Measurements from ENCODE around the gene ARRB1.
"Not testable (repeated sequence)": the region's sequence is repeated elsewhere in the genome, so short reads cannot be mapped to it uniquely, and the experiment has no call there.

Gene ARRB1

GRCh38 chr11:75341612-75342011, 9.8 kb downstream of the ARRB1 start:
- Histone ChIP-seq H3K27ac (ENCODE audit: low read depth, low read length) (no peak overlapping the region), H3K4me1 (ENCODE audit: control insufficient read depth, insufficient read depth, low read length) (peaks cover 38% of the 10 kb centered on the region), H3K9me3 (ENCODE audit: control insufficient read depth, insufficient read depth, low read length) (no peaks in the 10 kb centered on the region), H3K9ac (ENCODE audit: low read depth, low read length) (no peak overlapping the region), H3K36me3 (ENCODE audit: control insufficient read depth, insufficient read depth, low read length) (no peaks in the 10 kb centered on the region), H3K4me3 (ENCODE audit: low read depth, low read length) (no peak overlapping the region), H3K27me3 (ENCODE audit: control insufficient read depth, insufficient read depth, low read length) (no peaks in the 10 kb centered on the region)

GRCh38 chr11:75339685-75340409, 11.6 kb downstream of the ARRB1 start:
- Histone ChIP-seq H3K4me3 (ENCODE audit: low read depth, low read length) (no peak overlapping the region), H3K9ac (ENCODE audit: low read depth, low read length) (no peak overlapping the region), H3K27me3 (ENCODE audit: control insufficient read depth, insufficient read depth, low read length) (no peaks in the 10 kb centered on the region), H3K27ac (ENCODE audit: low read depth, low read length) (peak overlapping the region; percentile 48), H3K4me1 (ENCODE audit: control insufficient read depth, insufficient read depth, low read length) (peaks cover 34% of the 10 kb centered on the region), H3K9me3 (ENCODE audit: control insufficient read depth, insufficient read depth, low read length) (no peaks in the 10 kb centered on the region), H3K36me3 (ENCODE audit: control insufficient read depth, insufficient read depth, low read length) (no peaks in the 10 kb centered on the region)

GRCh38 chr11:75338516-75339208, 12.8 kb downstream of the ARRB1 start:
- no peaks in the 10 kb centered on the region for H3K36me3 ChIP-seq (ENCODE audit: control insufficient read depth, insufficient read depth, low read length)
- peaks cover 33% of the 10 kb centered on the region for H3K4me1 ChIP-seq (ENCODE audit: control insufficient read depth, insufficient read depth, low read length)
- H3K27ac ChIP-seq (ENCODE audit: low read depth, low read length) = no peak overlapping the region
- H3K9ac ChIP-seq (ENCODE audit: low read depth, low read length) = no peak overlapping the region
- no peaks in the 10 kb centered on the region for H3K27me3 ChIP-seq (ENCODE audit: control insufficient read depth, insufficient read depth, low read length)
- H3K9me3 ChIP-seq (ENCODE audit: control insufficient read depth, insufficient read depth, low read length) = no peaks in the 10 kb centered on the region
- no peak overlapping the region for H3K4me3 ChIP-seq (ENCODE audit: low read depth, low read length)

GRCh38 chr11:75337195-75337654, 14.2 kb downstream of the ARRB1 start:
- H3K4me1 ChIP-seq (ENCODE audit: control insufficient read depth, insufficient read depth, low read length) = peaks cover 20% of the 10 kb centered on the region
- no peak overlapping the region for H3K27ac ChIP-seq (ENCODE audit: low read depth, low read length)
- no peaks in the 10 kb centered on the region for H3K9me3 ChIP-seq (ENCODE audit: control insufficient read depth, insufficient read depth, low read length)
- no peaks in the 10 kb centered on the region for H3K36me3 ChIP-seq (ENCODE audit: control insufficient read depth, insufficient read depth, low read length)
- H3K9ac ChIP-seq (ENCODE audit: low read depth, low read length) = no peak overlapping the region
- no peak overlapping the region for H3K4me3 ChIP-seq (ENCODE audit: low read depth, low read length)
- H3K27me3 ChIP-seq (ENCODE audit: control insufficient read depth, insufficient read depth, low read length) = no peaks in the 10 kb centered on the region

GRCh38 chr11:75334976-75335375, 16.5 kb downstream of the ARRB1 start:
- Histone ChIP-seq H3K27ac (ENCODE audit: low read depth, low read length) (peak overlapping the region; percentile 57), H3K9ac (ENCODE audit: low read depth, low read length) (no peak overlapping the region), H3K27me3 (ENCODE audit: control insufficient read depth, insufficient read depth, low read length) (no peaks in the 10 kb centered on the region), H3K4me3 (ENCODE audit: low read depth, low read length) (no peak overlapping the region), H3K36me3 (ENCODE audit: control insufficient read depth, insufficient read depth, low read length) (no peaks in the 10 kb centered on the region), H3K4me1 (ENCODE audit: control insufficient read depth, insufficient read depth, low read length) (peaks cover 12% of the 10 kb centered on the region), H3K9me3 (ENCODE audit: control insufficient read depth, insufficient read depth, low read length) (no peaks in the 10 kb centered on the region)

GRCh38 chr11:75334402-75334891, 17.0 kb downstream of the ARRB1 start:
- H3K36me3 ChIP-seq (ENCODE audit: control insufficient read depth, insufficient read depth, low read length) = no peaks in the 10 kb centered on the region
- H3K4me1 ChIP-seq (ENCODE audit: control insufficient read depth, insufficient read depth, low read length) = peaks cover 11% of the 10 kb centered on the region; the same call in 1 of the 2 replicates
- peak overlapping the region; percentile 57 for H3K27ac ChIP-seq (ENCODE audit: low read depth, low read length)
- H3K9ac ChIP-seq (ENCODE audit: low read depth, low read length) = no peak overlapping the region
- H3K9me3 ChIP-seq (ENCODE audit: control insufficient read depth, insufficient read depth, low read length) = no peaks in the 10 kb centered on the region
- H3K27me3 ChIP-seq (ENCODE audit: control insufficient read depth, insufficient read depth, low read length) = no peaks in the 10 kb centered on the region
- H3K4me3 ChIP-seq (ENCODE audit: low read depth, low read length) = no peak overlapping the region

GRCh38 chr11:75333807-75334140, 17.7 kb downstream of the ARRB1 start:
- peaks cover 16% of the 10 kb centered on the region for H3K4me1 ChIP-seq (ENCODE audit: control insufficient read depth, insufficient read depth, low read length)
- no peaks in the 10 kb centered on the region for H3K27me3 ChIP-seq (ENCODE audit: control insufficient read depth, insufficient read depth, low read length)
- H3K27ac ChIP-seq (ENCODE audit: low read depth, low read length) = no peak overlapping the region
- H3K36me3 ChIP-seq (ENCODE audit: control insufficient read depth, insufficient read depth, low read length) = no peaks in the 10 kb centered on the region
- H3K4me3 ChIP-seq (ENCODE audit: low read depth, low read length) = no peak overlapping the region
- H3K9ac ChIP-seq (ENCODE audit: low read depth, low read length) = no peak overlapping the region
- no peaks in the 10 kb centered on the region for H3K9me3 ChIP-seq (ENCODE audit: control insufficient read depth, insufficient read depth, low read length)

GRCh38 chr11:75333022-75333806, 18.2 kb downstream of the ARRB1 start:
- Histone ChIP-seq H3K4me3 (ENCODE audit: low read depth, low read length) (no peak overlapping the region), H3K27ac (ENCODE audit: low read depth, low read length) (no peak overlapping the region), H3K9me3 (ENCODE audit: control insufficient read depth, insufficient read depth, low read length) (no peaks in the 10 kb centered on the region), H3K9ac (ENCODE audit: low read depth, low read length) (no peak overlapping the region), H3K4me1 (ENCODE audit: control insufficient read depth, insufficient read depth, low read length) (peaks cover 20% of the 10 kb centered on the region), H3K27me3 (ENCODE audit: control insufficient read depth, insufficient read depth, low read length) (no peaks in the 10 kb centered on the region), H3K36me3 (ENCODE audit: control insufficient read depth, insufficient read depth, low read length) (no peaks in the 10 kb centered on the region)

- peak overlapping the region; percentile 60 for H3K27ac ChIP-seq (ENCODE audit: low read depth, low read length)
- H3K27me3 ChIP-seq (ENCODE audit: control insufficient read depth, insufficient read depth, low read length); H3K36me3 ChIP-seq (ENCODE audit: control insufficient read depth, insufficient read depth, low read length); H3K4me3 ChIP-seq (ENCODE audit: low read depth, low read length); H3K9me3 ChIP-seq (ENCODE audit: control insufficient read depth, insufficient read depth, low read length): not testable (repeated sequence)
- peak overlapping the region; percentile 44; the same call in 1 of the 2 replicates for H3K9ac ChIP-seq (ENCODE audit: low read depth, low read length)
- peaks cover 20% of the 10 kb centered on the region for H3K4me1 ChIP-seq (ENCODE audit: control insufficient read depth, insufficient read depth, low read length)
Observed at GRCh38 chr11:75331761-75332160, 19.7 kb downstream of the ARRB1 start.

- not testable (repeated sequence) for H3K36me3 ChIP-seq (ENCODE audit: control insufficient read depth, insufficient read depth, low read length); H3K9me3 ChIP-seq (ENCODE audit: control insufficient read depth, insufficient read depth, low read length); H3K27me3 ChIP-seq (ENCODE audit: control insufficient read depth, insufficient read depth, low read length); H3K4me3 ChIP-seq (ENCODE audit: low read depth, low read length)
- Histone ChIP-seq H3K4me1 (ENCODE audit: control insufficient read depth, insufficient read depth, low read length) (peaks cover 20% of the 10 kb centered on the region), H3K27ac (ENCODE audit: low read depth, low read length) (peak overlapping the region; percentile 46), H3K9ac (ENCODE audit: low read depth, low read length) (peak overlapping the region; percentile 44; the same call in 1 of the 2 replicates)
Observed at GRCh38 chr11:75331304-75331703, 20.2 kb downstream of the ARRB1 start.

Measured in HUES48 (cell line).